H1 (cell line): ENCODE data around the gene IKZF3. TPM values are rescaled to one million over a fixed set of nuclear protein-coding genes. Genes with fewer than 3 reads are reported as not detected.
"Not testable (repeated sequence)": the region's sequence is repeated elsewhere in the genome, so short reads cannot be mapped to it uniquely, and the experiment has no call there.

Experiments
- CTCF ChIA-PET: fragments of 300-600 bp; sonication (Branson Sonifier 250); formaldehyde crosslinking; loops from one replicate; lab custom pipeline; 2021; ENCODE audit not compliant: partially characterized antibody; lab: Charles Lee
- POLR2A ChIA-PET: fragments of 300-600 bp; sonication (Branson Sonifier 250); formaldehyde crosslinking; loops from one replicate; lab custom pipeline; 2021; ENCODE audit warnings: inconsistent platforms; ENCODE audit not compliant: partially characterized antibody; lab: Charles Lee
- DNase-seq, 2 experiments: peaks; one replicate each; pipeline versions ENCODE4 v3.0.0 to v3.0.0-alpha.2; 2010 to 2022; ENCODE audit warnings: low spot score in 2 of 2, low read depth in 1 of 2, mixed read lengths in 1 of 2
- FAIRE-seq: peaks from 2 replicates; lab custom pipeline; 2011; peaks lifted over from hg19 to GRCh38; lab: Jason Lieb, UNC
- H2AFZ ChIP-seq: 2 replicates; pipeline ENCODE4 v1.8.1; 2012; ENCODE audit warnings: low read length, inconsistent platforms
- H2AK5ac ChIP-seq: 2 replicates; pipeline ENCODE4 v1.6.1; 2013; ENCODE audit warnings: low read depth, low read length
- H2BK120ac ChIP-seq: replicated peaks from 2 replicates; pipeline ENCODE3; 2013; ENCODE audit warnings: low read depth, low read length, inconsistent platforms
- H2BK12ac ChIP-seq: 2 replicates; pipeline ENCODE4 v1.6.1; 2013; ENCODE audit warnings: low read depth, low read length
- H2BK15ac ChIP-seq: 2 replicates; pipeline ENCODE4 v1.6.1; 2013; ENCODE audit warnings: low read length
- H2BK20ac ChIP-seq: 2 replicates; pipeline ENCODE4 v1.6.1; 2013; ENCODE audit warnings: low read length
- H2BK5ac ChIP-seq: 2 replicates; pipeline ENCODE4 v1.6.1; 2013; ENCODE audit warnings: low read depth, low read length
- H3K14ac ChIP-seq: 2 replicates; pipeline ENCODE4 v1.6.1; 2013; ENCODE audit warnings: inconsistent platforms; ENCODE audit not compliant: insufficient read length
- H3K18ac ChIP-seq: 2 replicates; pipeline ENCODE4 v1.6.1; 2013; ENCODE audit warnings: low read length; ENCODE audit errors: extremely low read depth
- H3K23ac ChIP-seq: 2 replicates; pipeline ENCODE4 v1.6.1; 2013; ENCODE audit warnings: inconsistent platforms; ENCODE audit not compliant: insufficient read length
- H3K23me2 ChIP-seq: 2 replicates; pipeline ENCODE4 v1.6.1; 2013; ENCODE audit warnings: low read depth, low read length
- H3K27ac ChIP-seq: 2 replicates; pipeline ENCODE4 v1.6.1; 2011; ENCODE audit warnings: low read depth, low read length, inconsistent platforms
- H3K27me3 ChIP-seq, 4 experiments: replicated peaks in 1 of 4; 1 replicate in 1 of 4; 2 replicates in 3 of 4; pipeline versions ENCODE4 v1.6.1 to v1.8.1; 2011 to 2013; ENCODE audit warnings: low read length in 3 of 4, mild to moderate bottlenecking in 3 of 4, inconsistent platforms in 2 of 4, mixed read lengths in 2 of 4, moderate library complexity in 1 of 4; ENCODE audit not compliant: control insufficient read depth in 3 of 4, insufficient read depth in 3 of 4; ENCODE audit errors: extremely low read depth in 1 of 4
- H3K36me3 ChIP-seq, 4 experiments: 2 replicates each; pipeline versions ENCODE4 v1.6.1 to v1.8.1; 2011 to 2013; ENCODE audit warnings: mild to moderate bottlenecking in 4 of 4, low read length in 3 of 4, moderate library complexity in 2 of 4, control low read depth in 1 of 4, inconsistent platforms in 1 of 4; ENCODE audit not compliant: insufficient read depth in 4 of 4, control insufficient read depth in 2 of 4
- H3K4ac ChIP-seq: replicated peaks from 2 replicates; pipeline ENCODE3; 2013; ENCODE audit warnings: low read length, low read depth, mixed read lengths, inconsistent platforms; ENCODE audit not compliant: insufficient read length
- H3K4me1 ChIP-seq, 4 experiments: replicated peaks in 1 of 4; 1 replicate in 1 of 4; 2 replicates in 3 of 4; pipeline versions ENCODE4 v1.6.1 to v1.8.1; 2011 to 2013; ENCODE audit warnings: low read length in 3 of 4, inconsistent platforms in 2 of 4, mixed read lengths in 1 of 4; ENCODE audit not compliant: insufficient read depth in 4 of 4, control insufficient read depth in 3 of 4
- H3K4me2 ChIP-seq, 2 experiments: 2 replicates each; pipeline versions ENCODE4 v1.6.1 to v1.8.1; 2011 to 2013; ENCODE audit warnings: low read depth in 2 of 2, low read length in 2 of 2, control low read depth in 1 of 2, inconsistent platforms in 1 of 2, mild to moderate bottlenecking in 1 of 2; ENCODE audit not compliant: insufficient read depth in 1 of 2
- H3K4me3 ChIP-seq, 4 experiments: fragments of 200-600, 300-600 bp in 1 of 4; sonication (generic), shearing (Covaris generic), sonication (Bioruptor Twin) in 1 of 4; 2 replicates each; pipeline versions ENCODE4 v1.5.1 to v1.8.1; 2011 to 2016; ENCODE audit warnings: low read length in 4 of 4, low read depth in 3 of 4, control low read depth in 2 of 4, inconsistent platforms in 2 of 4, mild to moderate bottlenecking in 2 of 4, mixed read lengths in 1 of 4, moderate library complexity in 1 of 4; ENCODE audit not compliant: insufficient read depth in 2 of 4; ENCODE audit errors: extremely low read depth in 1 of 4
- H3K56ac ChIP-seq: replicated peaks from 2 replicates; pipeline ENCODE3; 2013; ENCODE audit warnings: low read depth, mild to moderate bottlenecking, mixed read lengths, low read length, inconsistent platforms; ENCODE audit not compliant: insufficient read length
- H3K79me1 ChIP-seq: 2 replicates; pipeline ENCODE4 v1.6.1; 2013; ENCODE audit warnings: low read depth, low read length, control low read depth
- H3K79me2 ChIP-seq, 2 experiments: 2 replicates each; pipeline versions ENCODE4 v1.6.1 to v1.8.1; 2012 to 2013; ENCODE audit warnings: low read length in 2 of 2, mild to moderate bottlenecking in 2 of 2, inconsistent platforms in 1 of 2; ENCODE audit not compliant: insufficient read depth in 2 of 2, control insufficient read depth in 1 of 2
- H3K9ac ChIP-seq, 4 experiments: replicated peaks in 1 of 4; 1 replicate in 1 of 4; 2 replicates in 3 of 4; pipeline versions ENCODE4 v1.6.1 to v1.8.1; 2011 to 2013; ENCODE audit warnings: low read depth in 3 of 4, low read length in 3 of 4, control low read depth in 2 of 4, mild to moderate bottlenecking in 2 of 4, moderate library complexity in 2 of 4, inconsistent platforms in 1 of 4; ENCODE audit errors: extremely low read depth in 1 of 4
- H3K9me3 ChIP-seq, 2 experiments: 2 replicates each; pipeline versions ENCODE4 v1.6.1 to v1.8.1; 2012 to 2013; ENCODE audit warnings: mild to moderate bottlenecking in 2 of 2, moderate library complexity in 2 of 2, control low read depth in 1 of 2, inconsistent platforms in 1 of 2, low read depth in 1 of 2, low read length in 1 of 2, mixed read lengths in 1 of 2; ENCODE audit not compliant: insufficient read depth in 2 of 2
- H4K20me1 ChIP-seq, 2 experiments: replicated peaks in 1 of 2; 2 replicates each; pipeline versions ENCODE3 to v1.8.1; 2011 to 2013; ENCODE audit warnings: inconsistent platforms in 2 of 2, low read length in 2 of 2, mild to moderate bottlenecking in 1 of 2; ENCODE audit not compliant: insufficient read depth in 2 of 2, control insufficient read depth in 1 of 2
- H4K5ac ChIP-seq: 2 replicates; pipeline ENCODE4 v1.6.1; 2013; ENCODE audit warnings: low read length, low read depth, mixed read lengths, inconsistent platforms; ENCODE audit not compliant: insufficient read length
- H4K8ac ChIP-seq: 2 replicates; pipeline ENCODE4 v1.8.0; 2013; ENCODE audit warnings: mild to moderate bottlenecking, moderate library complexity, low read length, inconsistent platforms; ENCODE audit not compliant: insufficient read depth; ENCODE audit errors: extremely low read depth
- H4K91ac ChIP-seq: replicated peaks from 2 replicates; pipeline ENCODE3; 2013; ENCODE audit warnings: low read length, mixed read lengths, inconsistent platforms; ENCODE audit not compliant: insufficient read length
- WGBS, 2 experiments: shearing (Covaris generic) in 1 of 2; methylation state at CpG; one replicate each; pipeline versions ENCODE4 v1.1.6 to v1.1.7; 2013 to 2015; ENCODE audit warnings: low lambda C conversion rate in 2 of 2, mixed read lengths in 2 of 2, inconsistent platforms in 1 of 2, low coverage in 1 of 2, missing lambda C conversion rate in 1 of 2; ENCODE audit not compliant: insufficient replicate concordance in 2 of 2, insufficient coverage in 1 of 2, insufficient read length in 1 of 2; ENCODE audit errors: extremely low coverage in 1 of 2, missing lambda C conversion rate in 1 of 2; 5-methylcytosine and 5-hydroxymethylcytosine counted together
- polyA plus RNA-seq, 7 experiments: library from polyadenylated mRNA; depleted of rRNA in 3 of 7; stranded (reverse) in 5 of 7; unstranded in 2 of 7; fragments of >200 nt in 5 of 7; fragments of 200-250 nt in 2 of 7; gene quantifications; 1 replicate in 5 of 7; 2 replicates in 1 of 7; 4 replicates in 1 of 7; pipeline versions ENCODE4 v1.2.1 to v1.2.3, GENCODE V29; 2011 to 2013; ENCODE audit warnings: missing spikeins in 2 of 7, mixed read lengths in 2 of 7
- total RNA-seq: library from RNA; stranded (reverse); fragmentation: NEBNext Ultra II Directional; extraction: Animal tissue kit (Norgen Biotek cat#: 25700); gene quantifications from 2 replicates; pipeline ENCODE4 v1.2.1, GENCODE V29; 2021

IKZF3 gene
- total and polyA plus RNA-seq, 2 of the 8 experiments (the other 6 are each of a cell fraction or from before 2014, with no cell fraction given) = 0.23 to 0.56 TPM

DNA sequence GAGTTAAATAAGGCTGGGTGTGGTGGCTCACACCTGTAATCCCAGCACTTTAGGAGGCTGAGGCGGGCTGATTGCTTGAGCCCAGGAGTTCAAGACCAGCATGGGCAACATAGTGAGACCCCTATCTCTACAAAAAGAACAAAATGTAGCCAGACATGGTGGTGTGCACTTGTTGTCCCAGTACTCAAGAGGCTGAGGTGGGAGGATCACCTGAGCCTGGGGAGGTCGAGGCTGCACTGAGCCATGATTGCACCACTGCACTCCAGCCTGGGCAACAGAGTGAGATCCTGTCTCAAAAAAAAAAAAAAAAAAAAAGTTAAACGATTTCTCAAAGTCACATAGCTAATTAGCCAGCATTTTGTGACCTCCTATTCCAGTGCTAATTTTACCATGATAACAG, 99.9 kb downstream of the IKZF3 start:
- CTCF ChIA-PET = interaction anchor here (0.7 to 2.2 kb wide), 5 partner anchors 9 to 166 kb away, joined by 3 to 8 read pairs (median 3); no protein-coding TSS in a partner anchor
- H3K14ac ChIP-seq, H3K36me3 ChIP-seq, H3K79me2 ChIP-seq, H2BK20ac ChIP-seq, H3K4me1 ChIP-seq, H3K4me3 ChIP-seq, H3K27ac ChIP-seq, H4K91ac ChIP-seq, H2BK12ac ChIP-seq, DNase-seq, H4K5ac ChIP-seq, H3K9me3 ChIP-seq, POLR2A ChIA-PET, H2AFZ ChIP-seq, H3K27me3 ChIP-seq, H3K18ac ChIP-seq, H3K79me1 ChIP-seq, H2AK5ac ChIP-seq, H3K9ac ChIP-seq, H3K56ac ChIP-seq, H3K23ac ChIP-seq, H3K4me2 ChIP-seq, H3K23me2 ChIP-seq, FAIRE-seq, H3K4ac ChIP-seq, H2BK15ac ChIP-seq, H4K20me1 ChIP-seq, H2BK5ac ChIP-seq, H2BK120ac ChIP-seq, H4K8ac ChIP-seq: not testable (repeated sequence)
- 83% methylated on average over 3 of the region's 3 CpGs; no CpG with 5 or more reads in 1 of the 2 experiments for WGBS, 2 experiments
